ENCODE measurements around the gene OLFML2A. TPM values are rescaled to one million over a fixed set of nuclear protein-coding genes. Genes with fewer than 3 reads are reported as not detected.
"Not testable (repeated sequence)": the region's sequence is repeated elsewhere in the genome, so short reads cannot be mapped to it uniquely, and the experiment has no call there.

The OLFML2A gene
- total RNA-seq, 2 donors from 2014 or later = 16.7 to 18.5 TPM

GRCh38 chr9:124844291-124844690, 67.4 kb downstream of the OLFML2A start:
- no peak overlapping the region for H3K27ac ChIP-seq
- no peaks in the 10 kb centered on the region for H3K36me3 ChIP-seq
- 81% methylated on average over 4 of the region's 4 CpGs for WGBS
- TF ChIP-seq POLR2A (IDR thresholded peaks at IDR 0.05) = no peak
- TF ChIP-seq CTCF (IDR thresholded peaks at IDR 0.05) = no peak
- no peak overlapping the region for H3K4me3 ChIP-seq
- no peak for DNase-seq (ENCODE audit: low spot score)
- intact Hi-C loops (cut with DNase I) = no loop called here
- no peaks in the 10 kb centered on the region for H3K4me1 ChIP-seq (replicated peaks)
- H3K27me3 ChIP-seq (replicated peaks; ENCODE audit: insufficient read depth) = no peaks in the 10 kb centered on the region
- H3K9me3 ChIP-seq = no peaks in the 10 kb centered on the region

- intact Hi-C loops (cut with DNase I); H3K4me3 ChIP-seq; H3K4me1 ChIP-seq (replicated peaks); H3K27ac ChIP-seq; H3K27me3 ChIP-seq (replicated peaks; ENCODE audit: insufficient read depth); DNase-seq (ENCODE audit: low spot score); H3K36me3 ChIP-seq; H3K9me3 ChIP-seq: not testable (repeated sequence)
- 93% methylated on average over 9 of the region's 9 CpGs for WGBS
Measured at GRCh38 chr9:124846467-124846866, 69.5 kb downstream of the OLFML2A start.

GRCh38 chr9:124846969-124847368, 70.0 kb downstream of the OLFML2A start:
- H3K27ac ChIP-seq = no peak overlapping the region
- no peak for DNase-seq (ENCODE audit: low spot score)
- no peaks in the 10 kb centered on the region for H3K9me3 ChIP-seq
- intact Hi-C loops (cut with DNase I) = no loop called here
- no peaks in the 10 kb centered on the region for H3K27me3 ChIP-seq (replicated peaks; ENCODE audit: insufficient read depth)
- 94% methylated on average over 6 of the region's 6 CpGs for WGBS
- TF ChIP-seq POLR2AphosphoS5 (IDR thresholded peaks at IDR 0.05) = no peak
- no peak for TF ChIP-seq CTCF (IDR thresholded peaks at IDR 0.05)
- no peak overlapping the region for H3K4me3 ChIP-seq
- H3K4me1 ChIP-seq (replicated peaks) = no peaks in the 10 kb centered on the region
- H3K36me3 ChIP-seq = no peaks in the 10 kb centered on the region

GRCh38 chr9:124849801-124850200, 72.9 kb downstream of the OLFML2A start:
- Histone ChIP-seq H3K27me3 (replicated peaks; ENCODE audit: insufficient read depth) (no peaks in the 10 kb centered on the region), H3K4me3 (no peak overlapping the region), H3K9me3 (no peaks in the 10 kb centered on the region), H3K4me1 (replicated peaks) (peaks cover 4% of the 10 kb centered on the region), H3K36me3 (no peaks in the 10 kb centered on the region), H3K27ac (no peak overlapping the region)
- DNase-seq (ENCODE audit: low spot score) = no peak
- intact Hi-C loops (cut with DNase I) = loop anchor here (10.0 kb wide), 1 partner anchor 525 kb away; no protein-coding TSS in a partner anchor
- TF ChIP-seq POLR2A (IDR thresholded peaks at IDR 0.05) = no peak
- no peak for TF ChIP-seq CTCF (IDR thresholded peaks at IDR 0.05)
- TF ChIP-seq POLR2AphosphoS5 (IDR thresholded peaks at IDR 0.05) = no peak
- 75% methylated on average over 10 of the region's 10 CpGs for WGBS

GRCh38 chr9:124852121-124852828, 75.3 kb downstream of the OLFML2A start:
- TF ChIP-seq POLR2A (IDR thresholded peaks at IDR 0.05) = no peak
- no peak for TF ChIP-seq CTCF (IDR thresholded peaks at IDR 0.05)
- TF ChIP-seq POLR2AphosphoS5 (IDR thresholded peaks at IDR 0.05) = no peak
- 34% methylated on average over 13 of the region's 13 CpGs for WGBS
- Histone ChIP-seq H3K27ac (peak overlapping the region in 1 of 2 donors; percentile 4), H3K4me1 (replicated peaks) (peaks cover 4% of the 10 kb centered on the region), H3K9me3 (no peaks in the 10 kb centered on the region), H3K36me3 (peaks cover 0 to 1% of the 10 kb centered on the region in 2 donors), H3K4me3 (peak overlapping the region in 1 of 2 donors; percentile 34), H3K27me3 (replicated peaks; ENCODE audit: insufficient read depth) (no peaks in the 10 kb centered on the region)
- intact Hi-C loops (cut with DNase I) = loop anchor here (10.0 kb wide), 1 partner anchor 523 kb away; no protein-coding TSS in a partner anchor
- DNase-seq (ENCODE audit: low spot score) = no peak

All from prostate gland (tissue), 2 donors.